ENCODE measurements around the gene RGS2.

DNA sequence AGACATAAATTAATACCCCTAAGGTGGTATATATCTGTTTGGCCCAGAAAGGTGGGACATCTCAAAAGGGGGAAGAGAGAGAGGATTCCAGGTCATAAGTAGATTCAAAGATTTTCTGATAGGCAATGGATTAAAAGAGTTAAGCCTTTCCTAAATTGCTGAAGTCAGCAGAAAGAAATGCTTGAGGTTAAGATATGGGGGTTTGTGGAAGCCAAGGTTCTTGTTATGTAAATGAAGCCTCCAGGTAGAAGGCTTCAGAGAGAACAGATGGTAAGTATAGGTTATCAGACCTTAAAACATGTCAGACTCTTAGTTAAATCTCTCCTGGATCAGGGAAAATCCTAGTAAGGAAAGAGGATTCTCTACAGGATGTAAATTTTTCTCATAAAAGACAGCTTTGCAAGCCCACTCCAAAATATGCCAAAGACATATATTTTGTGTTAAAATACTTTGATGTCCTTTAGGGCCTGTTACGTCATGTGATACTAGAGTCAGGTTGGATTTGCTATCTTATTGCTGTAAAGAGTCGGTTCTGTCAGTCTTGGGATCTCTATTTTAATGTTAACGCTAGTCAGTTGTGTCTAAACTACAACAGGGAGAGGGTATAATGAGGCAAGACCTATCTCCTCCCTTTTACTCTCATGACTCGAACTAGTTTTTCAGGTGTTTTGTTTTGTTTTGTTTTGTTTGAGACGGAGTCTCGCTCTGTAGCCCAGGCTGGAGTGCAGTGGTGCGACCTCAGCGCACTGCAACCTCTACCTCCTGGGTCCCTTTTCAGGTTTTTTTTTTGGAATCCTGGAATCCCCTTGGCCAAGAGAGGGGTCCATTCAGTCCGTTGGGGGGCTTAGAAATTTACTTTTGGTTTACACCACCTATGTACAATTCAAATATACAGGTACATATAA is 30.6 kb downstream of the RGS2 start:
- TF ChIP-seq POLR2A (IDR thresholded peaks at IDR 0.05; ENCODE audit: low read length) (no peak), GATA1 (IDR thresholded peaks at IDR 0.05; ENCODE audit: low read depth, low read length) (no peak)

All from erythroblast (primary cell).